ENCODE data around the gene ACSF3.

ACSF3 gene

GRCh38 chr16:89201439-89202377 is 108.1 kb downstream of the ACSF3 start:
- peak; percentile 71 for DNase-seq (ENCODE audit: low spot score)

GRCh38 chr16:89202422-89203215 is 109.0 kb downstream of the ACSF3 start:
- DNase-seq (ENCODE audit: low spot score): no peak

All from hematopoietic multipotent progenitor cell treated with erythropoietin and hydrocortisone succinate and interleukin-3 and kit ligand, for 15 days (in vitro differentiated cells).